Heart left ventricle (tissue), 13 donors: ENCODE data around the gene ABO.
"Not testable (repeated sequence)": the region's sequence is repeated elsewhere in the genome, so short reads cannot be mapped to it uniquely, and the experiment has no call there.

Experiments
- POLR2A ChIP-seq, 2 donors: fragments of 450-650 bp; IDR thresholded peaks; one replicate each; pipeline ENCODE4 v1.6.1; 2017; ENCODE audit warnings: antibody characterized with exemption in 2 of 2, mild to moderate bottlenecking in 2 of 2, moderate library complexity in 2 of 2
- TF ChIP-seq, protein P1 (sequence below), 12 donors: fragments of 200-600 bp; sonication (generic) in 4 of 12; IDR thresholded peaks; one replicate each; pipeline versions ENCODE4 v1.5.0 to v1.8.0; 2018 to 2022; ENCODE audit warnings: antibody characterized with exemption in 12 of 12, mild to moderate bottlenecking in 5 of 12
- donor health status: ischemic (EF 13 %, LVEDD 7.1; RV severe dilation, severe dysfunction).
- donor health status: DM: no; HTN: yes; CAD: no.
- donor health status: DM: no; HTN: no; CAD: no.
- donor health status: ischemic (EF 25% LVEDD 6.9; RV normal size, moderate dysfunction).
- donor health status: ischemic (EF 25% LVEDD 5.7; RV mildly dilated, moderate dysfunction).
- donor health status: ischemic (EF 35%, LVEDD 5.7; RV mildly dilated, moderate dysfunction).
- donor health status: nonischemic (EF 11% LVEDD 7.7; RV severe dilation, severe dysfunction).
- donor health status: DM: yes; HTN: yes; CAD: no.
- donor health status: PGD.
- donor health status: ischemic (EF 29% LVEDD 5.4; RV normal size, mild dysfunction).
- donor health status: nonischemic (EF 23%, LVEDD 6.1; RV moderate dilation, normal function).

DNA sequence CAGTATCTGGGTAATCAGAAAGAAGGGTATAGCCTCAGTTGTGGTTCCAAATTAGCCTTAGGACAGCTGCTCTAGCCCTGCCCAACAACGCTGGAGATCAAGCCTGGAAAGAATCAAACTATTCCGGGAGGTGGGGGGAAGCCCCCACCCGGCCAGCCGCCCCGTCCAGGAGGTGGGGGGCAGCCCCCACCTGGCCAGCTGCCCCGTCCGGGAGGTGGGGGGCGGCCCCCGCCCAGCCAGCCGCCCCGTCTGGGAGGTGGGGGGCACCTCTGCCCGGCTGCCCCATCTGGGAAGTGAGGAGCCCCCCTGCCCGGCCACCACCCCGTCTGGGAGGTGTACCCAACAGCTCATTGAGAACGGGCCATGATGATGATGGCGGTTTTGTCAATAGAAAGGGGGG is 25.0 kb upstream of the ABO start:
- TF ChIP-seq, protein P1, sequence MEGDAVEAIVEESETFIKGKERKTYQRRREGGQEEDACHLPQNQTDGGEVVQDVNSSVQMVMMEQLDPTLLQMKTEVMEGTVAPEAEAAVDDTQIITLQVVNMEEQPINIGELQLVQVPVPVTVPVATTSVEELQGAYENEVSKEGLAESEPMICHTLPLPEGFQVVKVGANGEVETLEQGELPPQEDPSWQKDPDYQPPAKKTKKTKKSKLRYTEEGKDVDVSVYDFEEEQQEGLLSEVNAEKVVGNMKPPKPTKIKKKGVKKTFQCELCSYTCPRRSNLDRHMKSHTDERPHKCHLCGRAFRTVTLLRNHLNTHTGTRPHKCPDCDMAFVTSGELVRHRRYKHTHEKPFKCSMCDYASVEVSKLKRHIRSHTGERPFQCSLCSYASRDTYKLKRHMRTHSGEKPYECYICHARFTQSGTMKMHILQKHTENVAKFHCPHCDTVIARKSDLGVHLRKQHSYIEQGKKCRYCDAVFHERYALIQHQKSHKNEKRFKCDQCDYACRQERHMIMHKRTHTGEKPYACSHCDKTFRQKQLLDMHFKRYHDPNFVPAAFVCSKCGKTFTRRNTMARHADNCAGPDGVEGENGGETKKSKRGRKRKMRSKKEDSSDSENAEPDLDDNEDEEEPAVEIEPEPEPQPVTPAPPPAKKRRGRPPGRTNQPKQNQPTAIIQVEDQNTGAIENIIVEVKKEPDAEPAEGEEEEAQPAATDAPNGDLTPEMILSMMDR (IDR thresholded peaks at IDR 0.05): not testable (repeated sequence)
- TF ChIP-seq POLR2A (IDR thresholded peaks at IDR 0.05): not testable (repeated sequence)
